GM19025 (cell line): Measurements from ENCODE around the gene MAPK6.

Experiments
- ATAC-seq: cut with Tn5 transposase; IDR thresholded peaks from one replicate; pipeline ENCODE4 v1.9.1; 2021; ENCODE audit warnings: mild to moderate bottlenecking, low read depth, moderate library complexity; ENCODE audit not compliant: unreplicated experiment

Gene MAPK6

DNA sequence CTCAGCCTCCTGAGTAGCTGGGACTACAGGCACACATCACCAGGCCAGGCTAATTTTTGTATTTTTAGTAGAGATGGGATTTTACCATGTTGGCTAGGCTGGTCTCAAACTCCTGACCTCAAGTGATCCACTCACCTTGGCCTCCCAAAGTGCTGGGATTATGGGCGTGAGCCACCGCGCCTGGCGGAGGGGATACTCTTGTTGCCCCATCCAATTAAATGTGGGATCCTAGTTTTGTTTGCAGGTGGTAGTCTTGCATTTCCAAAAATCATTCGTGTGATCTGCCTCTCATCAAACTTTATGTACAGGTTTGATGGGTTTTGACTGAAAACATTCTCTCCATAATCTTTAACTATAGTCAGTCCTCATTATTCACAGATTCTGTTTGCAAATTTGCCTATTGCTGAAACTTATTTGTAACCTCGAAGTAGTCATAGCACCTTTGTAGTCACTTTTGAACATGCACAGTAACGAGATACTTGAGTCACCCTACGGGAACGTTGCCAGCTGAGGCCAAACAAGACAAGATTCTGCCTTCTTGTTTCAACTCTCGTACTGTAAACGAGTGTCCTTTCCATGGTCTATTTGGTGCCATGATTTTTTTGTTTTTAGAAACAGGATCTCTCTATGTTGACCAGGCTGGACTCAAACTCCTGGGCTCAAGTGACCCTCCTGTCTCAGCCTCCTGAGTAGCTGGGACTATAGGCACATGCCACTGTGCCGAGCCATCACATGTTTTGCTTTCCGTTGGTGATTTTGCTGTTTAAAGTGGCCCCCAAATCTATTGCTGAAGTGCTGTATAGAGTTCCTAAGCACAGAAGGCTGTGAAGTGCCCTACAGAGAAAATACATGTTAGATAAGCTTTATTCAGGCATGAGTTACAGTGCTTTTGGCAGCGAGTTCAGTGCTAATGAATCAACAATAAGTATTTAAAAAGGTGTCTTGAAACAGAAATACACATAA, 8.1 kb upstream of the MAPK6 start:
- no peak for ATAC-seq

DNA sequence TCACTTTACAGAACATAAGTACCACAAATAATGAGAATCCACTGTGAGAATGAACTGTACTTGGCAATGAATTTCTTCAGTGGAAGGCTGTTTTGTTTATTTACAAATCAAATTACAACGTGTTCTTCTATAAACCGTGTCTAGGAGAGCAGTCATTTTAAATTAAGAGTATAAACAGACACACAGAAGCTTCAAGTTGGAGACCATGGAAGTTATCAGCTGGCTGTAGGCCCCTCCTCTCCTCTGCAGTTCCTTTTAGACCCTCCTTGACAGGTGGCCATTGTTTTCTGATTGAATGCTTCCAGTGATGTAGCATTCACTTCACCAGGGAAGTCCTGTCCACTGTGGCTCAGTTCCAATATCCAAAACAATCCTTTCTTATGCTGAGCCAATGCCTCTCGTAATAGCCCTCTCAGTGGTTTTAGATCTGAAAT, 7.3 kb upstream of the MAPK6 start:
- no peak for ATAC-seq

DNA sequence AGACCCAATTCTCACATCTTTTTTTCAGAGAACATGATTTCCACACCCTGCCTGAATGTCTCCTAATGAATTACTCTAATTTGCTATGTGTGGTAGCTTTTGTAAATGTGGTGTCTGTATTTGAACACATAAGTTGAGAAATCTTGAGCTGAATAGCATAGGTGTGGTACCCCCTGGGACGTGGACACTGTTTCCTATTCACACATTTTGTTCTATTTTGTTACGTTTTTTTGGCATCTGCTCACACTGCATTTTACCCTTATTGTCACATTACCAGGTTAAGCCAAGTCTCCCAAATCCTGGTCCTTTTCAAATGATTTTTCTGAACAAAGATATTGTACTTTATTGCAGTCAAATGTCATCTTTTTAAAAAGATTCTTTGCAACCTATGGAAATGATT, 6.8 kb upstream of the MAPK6 start:
- no peak for ATAC-seq

DNA sequence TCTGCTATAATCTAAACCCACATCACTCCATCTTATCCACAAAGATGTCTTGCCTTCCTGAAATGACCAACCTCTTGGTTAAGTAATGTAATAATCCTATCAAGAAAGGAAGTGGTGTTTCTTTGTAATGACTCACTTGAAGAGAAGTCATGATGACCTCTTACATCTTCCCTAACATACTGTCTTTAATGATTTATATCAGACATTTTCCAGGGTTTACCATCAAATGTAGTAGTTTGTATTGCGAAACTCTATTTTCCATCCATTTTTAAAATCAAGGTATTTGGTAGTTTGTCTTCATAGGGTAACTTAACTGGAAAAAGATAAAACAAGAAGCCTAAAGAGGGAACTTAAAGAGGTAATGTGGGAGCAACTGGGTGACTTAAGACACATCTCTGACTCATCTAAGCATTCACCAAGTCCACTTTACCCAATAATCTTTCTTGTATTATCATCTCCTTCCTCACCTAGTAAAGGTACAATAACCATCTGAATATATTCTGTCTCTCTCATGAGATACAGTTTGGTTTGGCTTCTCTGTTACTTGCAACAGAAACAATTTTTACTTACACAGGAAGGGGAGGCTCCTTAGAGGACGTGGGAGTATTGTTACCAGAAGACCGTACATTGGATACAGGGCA, 5.7 kb upstream of the MAPK6 start:
- no peak for ATAC-seq

DNA sequence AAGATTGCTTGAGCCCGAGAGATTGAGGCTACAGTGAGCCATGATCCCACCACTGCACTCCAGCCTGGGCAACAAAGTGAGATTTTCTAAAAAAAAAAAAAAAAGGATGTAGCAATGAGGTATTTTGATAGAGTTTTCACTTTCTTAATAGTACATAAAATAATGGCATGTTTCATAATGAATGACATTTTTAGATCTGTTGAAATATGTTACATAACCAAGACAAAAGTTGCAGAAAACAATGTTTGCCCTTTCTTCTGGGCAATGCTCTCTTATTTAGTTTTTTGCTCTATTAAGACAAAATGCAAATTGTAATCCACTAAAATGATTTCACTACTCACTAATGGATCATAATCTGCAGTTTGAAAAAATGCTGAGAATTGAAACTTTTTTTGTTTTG, 4.4 kb upstream of the MAPK6 start:
- ATAC-seq, result no peak

DNA sequence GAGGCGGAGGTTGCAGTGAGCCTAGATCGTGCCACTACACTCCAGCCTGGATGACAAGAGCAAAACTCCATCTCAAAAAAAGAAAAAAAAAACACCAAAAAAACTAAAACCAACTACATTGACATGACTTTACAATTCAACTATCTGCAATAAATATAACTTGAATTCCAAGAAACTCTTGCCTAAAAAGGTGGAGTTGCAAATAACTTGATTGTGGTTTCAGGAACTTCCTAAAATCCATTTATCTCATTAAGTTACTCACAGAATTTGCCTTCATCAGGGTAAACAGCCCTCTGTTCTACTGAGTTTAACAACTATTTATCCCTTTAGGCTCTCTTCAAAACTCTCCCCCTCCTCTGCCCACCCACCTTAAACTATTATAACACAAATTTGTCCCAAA, 2.7 kb upstream of the MAPK6 start:
- no peak for ATAC-seq

DNA sequence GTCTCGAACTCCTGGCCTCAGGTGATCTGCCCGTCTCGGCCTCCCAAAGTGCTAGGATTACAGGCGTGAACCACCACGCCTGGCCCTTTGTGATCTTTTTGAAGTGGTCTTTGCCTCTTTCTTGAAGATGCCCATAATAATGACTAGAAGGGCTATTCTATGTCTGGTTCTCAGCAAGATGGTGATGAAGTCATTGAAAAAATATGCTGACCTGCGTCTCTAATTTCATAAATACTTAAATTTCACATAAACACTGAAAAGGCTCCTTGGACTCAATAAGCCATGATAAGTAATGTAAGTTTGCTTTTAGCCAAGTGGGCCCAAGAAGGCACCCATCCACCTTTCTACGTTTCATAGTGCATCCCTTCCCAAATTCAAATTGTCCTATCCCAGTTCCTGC, 775 bp upstream of the MAPK6 start:
- no peak for ATAC-seq

DNA sequence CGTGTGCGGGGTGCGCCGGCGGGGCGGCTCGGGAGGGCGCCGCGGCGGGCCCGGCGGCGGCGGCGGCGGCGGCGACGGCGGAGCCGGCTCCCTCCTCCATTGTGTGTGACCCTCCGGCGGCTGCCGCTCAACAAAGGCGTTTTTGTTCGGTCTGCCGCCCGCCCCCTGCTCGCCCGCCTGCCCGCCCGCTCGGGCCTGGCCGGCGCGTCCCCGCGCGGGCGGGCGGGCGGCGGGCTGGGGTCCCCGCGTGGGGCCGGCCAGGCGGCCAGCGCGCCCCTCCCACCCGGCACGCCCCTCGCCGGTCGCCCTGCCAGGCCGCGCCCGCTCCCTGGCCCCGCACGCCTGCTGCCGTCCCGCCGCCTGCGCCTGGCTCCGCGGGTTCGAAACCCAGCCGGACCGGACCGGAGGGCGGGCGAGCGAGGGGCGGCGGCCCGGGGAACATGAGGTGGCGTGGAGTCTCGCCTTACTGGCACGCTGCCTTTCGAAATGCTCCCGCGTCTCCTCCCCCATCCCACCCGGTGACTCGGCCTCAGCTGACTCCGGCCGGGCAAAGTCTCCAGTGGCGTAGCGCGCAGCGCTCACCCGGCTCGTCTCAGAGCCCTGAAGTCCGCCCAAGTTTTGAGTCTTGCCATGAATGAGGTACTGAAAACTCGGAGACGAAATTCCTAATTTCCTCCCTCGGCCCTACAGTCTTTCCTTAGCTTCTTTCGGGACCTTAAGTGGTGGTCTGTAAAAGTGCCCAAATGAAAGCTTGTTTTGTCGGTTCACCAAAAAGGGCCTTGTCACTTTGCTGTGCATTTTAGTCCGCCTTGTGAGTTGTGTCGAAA, 588 bp downstream of the MAPK6 start:
- ATAC-seq, result peak; percentile 52

DNA sequence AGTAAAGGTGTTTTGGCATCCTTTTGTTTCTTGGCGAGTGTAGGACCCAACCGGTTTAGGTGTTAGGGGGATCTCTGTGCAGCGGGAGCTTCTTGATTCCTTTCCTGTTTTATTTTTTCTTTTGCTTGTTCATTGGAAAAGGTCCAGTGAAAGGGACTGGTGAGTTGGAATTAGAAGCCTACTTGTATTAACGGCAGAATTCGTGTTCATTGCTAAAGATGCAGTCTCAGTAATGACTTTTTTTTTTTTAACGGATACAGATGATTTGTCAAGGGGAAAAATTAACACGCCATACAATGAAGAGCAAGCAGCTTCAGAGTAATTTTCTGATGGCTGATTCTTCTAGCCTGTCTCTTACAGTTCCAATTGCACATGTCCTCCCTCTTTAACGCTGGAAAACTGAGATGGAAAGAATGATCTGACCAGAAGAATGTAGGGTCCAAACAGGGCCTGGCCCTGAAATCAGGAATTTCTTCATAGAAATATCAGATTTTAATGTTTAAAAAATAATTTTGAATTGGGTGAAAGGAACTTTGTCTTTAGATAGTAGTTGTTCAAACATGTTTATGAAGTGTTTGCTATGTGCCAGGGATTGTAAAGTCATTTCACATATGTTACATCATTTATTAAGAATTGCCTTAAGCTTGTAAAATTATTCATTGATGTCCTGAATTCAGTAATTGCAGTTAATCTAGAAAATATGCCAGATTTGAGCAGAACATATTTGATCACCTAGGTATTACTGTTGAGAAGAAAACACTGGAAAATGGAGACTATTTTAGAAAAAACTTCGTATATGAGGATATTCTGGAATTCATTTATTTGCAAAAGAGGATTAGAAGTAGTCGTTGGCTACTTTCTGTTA, 1.4 kb downstream of the MAPK6 start:
- no peak for ATAC-seq

DNA sequence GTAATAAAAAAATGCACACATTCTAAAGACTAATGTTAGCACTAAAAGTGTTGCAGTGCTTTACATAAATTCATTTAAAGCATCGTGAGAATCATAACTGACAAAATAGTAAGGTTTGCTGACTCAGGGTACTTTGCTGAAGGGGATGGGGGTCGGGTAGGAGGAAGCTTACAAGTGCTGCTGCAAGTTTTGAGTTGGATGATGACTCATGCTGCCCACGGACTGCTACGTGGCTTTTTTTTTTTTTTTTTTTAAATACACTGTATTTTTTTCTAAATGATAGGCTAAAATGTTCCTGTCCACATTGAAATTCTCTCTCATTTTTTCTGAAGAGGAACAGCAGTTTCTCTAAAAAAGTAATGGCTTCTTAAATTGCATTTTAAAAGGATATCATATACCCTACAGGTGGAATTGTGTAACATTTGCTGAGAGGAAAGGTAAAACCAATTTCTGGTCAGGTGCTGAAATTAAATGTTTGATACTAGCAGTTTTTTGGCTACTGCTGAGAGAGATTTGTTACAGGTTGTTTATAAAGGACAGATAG, 2.2 kb downstream of the MAPK6 start:
- no peak for ATAC-seq

DNA sequence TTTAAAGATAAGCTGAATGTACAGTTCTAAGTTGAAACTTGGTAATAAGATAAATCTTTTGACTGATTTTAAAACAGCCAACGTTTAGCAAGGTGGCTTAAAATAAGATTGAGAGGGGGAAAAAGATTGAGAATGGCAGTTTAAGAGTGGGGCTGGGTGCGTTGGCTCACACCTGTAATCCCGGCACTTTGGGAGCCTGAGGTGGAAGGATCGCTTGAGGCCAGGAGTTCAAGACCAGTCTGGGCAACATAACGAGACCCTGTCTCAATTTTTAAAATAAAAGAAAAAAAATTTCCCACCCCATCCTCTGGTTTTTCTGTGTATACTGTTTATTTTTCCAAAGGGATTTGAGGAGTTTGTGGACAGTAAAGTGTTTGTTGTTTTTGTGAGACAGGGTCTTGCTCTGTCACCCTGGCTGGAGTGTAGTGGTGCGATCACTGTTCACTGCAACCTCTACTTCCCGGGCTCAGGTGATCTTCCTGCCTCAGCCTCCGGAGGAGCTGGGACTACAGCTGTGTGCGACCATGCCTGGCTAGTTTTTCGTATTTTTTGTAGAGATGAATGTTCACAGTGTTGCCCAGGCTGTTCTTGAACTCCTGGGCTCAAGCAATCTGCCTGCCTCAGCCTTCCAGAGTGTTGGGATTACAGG, 3.0 kb downstream of the MAPK6 start:
- no peak for ATAC-seq

DNA sequence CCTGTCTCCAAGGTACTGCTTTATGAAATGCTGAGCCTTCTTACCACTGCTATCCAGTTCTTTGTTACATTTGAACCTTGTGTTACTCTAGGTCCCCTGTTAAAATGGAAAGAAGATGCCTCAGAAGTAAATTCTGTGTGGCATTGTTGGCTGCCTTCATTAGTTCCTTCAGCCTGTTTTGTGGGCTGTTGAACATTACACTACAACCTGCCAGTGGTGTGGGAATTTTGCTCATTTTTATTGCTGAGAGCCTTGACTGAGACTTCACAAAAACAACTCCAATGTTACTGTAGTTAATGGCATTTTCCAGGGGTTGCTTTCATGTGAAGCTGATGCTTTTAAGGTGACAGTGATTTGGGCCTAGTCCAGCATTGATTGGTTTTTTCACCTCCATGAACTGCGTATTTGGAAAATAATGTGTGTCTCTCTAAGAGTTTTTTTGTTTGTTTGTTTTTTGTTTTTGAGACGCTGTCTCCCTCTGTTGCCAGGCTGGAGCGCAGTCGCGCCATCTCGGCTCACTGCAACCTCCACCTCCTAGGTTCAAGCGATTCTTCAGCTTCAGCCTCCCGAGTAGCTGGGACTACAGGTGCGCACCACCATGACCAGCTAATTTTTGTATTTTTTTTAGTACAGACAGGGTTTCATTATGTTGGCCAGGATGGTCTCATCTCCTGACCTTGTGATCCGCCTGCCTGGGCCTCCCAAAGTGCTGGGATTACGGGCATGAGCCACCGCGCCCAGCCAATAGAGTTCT, 4.3 kb downstream of the MAPK6 start:
- ATAC-seq, result no peak

DNA sequence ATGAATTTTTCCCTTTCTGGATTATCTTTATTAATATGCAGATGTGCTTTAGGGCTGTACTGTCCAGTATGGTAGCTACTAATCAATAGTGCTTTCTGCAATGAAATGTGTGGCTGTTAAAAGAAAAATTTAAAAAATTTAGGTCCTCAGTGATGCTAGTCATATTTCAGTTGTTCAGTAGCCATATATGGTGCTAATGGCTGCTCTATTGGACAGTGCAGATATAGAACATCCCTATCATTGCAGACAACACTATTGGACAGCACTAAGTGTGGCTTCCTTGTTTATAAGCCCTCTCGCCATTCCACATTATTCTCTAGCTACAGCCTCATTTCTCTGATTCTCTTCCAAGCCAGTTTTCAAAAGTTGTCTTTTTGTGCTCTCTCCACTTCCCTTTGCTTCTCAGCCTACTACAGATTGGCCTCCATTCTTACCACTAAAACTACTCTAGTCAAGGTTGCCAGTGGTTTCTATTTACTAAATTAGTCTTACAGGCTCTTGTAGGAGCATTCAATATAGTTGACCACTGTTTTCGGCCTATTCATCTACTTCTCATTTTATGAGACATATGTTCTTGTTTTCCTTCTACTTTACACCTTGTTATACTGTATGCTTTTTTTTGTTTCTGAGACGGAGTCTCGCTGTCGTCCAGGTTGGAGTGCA, 9.5 kb downstream of the MAPK6 start:
- peak; percentile 43 for ATAC-seq

DNA sequence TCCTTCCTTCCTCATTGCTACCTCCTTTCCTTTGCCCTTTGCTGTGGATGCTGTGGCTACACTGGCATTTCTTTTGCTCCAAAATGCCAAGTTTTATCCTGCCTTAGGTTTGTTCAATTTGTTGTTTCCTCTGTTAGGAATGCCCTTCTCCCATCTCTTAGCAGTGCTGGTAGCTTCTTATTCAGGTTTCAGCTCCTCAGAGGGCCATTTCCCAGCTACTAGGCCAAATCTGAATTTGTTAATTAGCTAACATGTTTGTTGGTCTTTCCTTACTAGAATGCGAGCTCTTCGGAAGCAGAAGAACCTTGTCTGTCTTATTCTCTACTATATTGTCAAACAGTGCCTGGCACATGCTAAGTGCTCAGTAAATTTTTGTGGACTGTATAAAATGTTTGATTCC, 11.0 kb downstream of the MAPK6 start:
- ATAC-seq, result no peak

DNA sequence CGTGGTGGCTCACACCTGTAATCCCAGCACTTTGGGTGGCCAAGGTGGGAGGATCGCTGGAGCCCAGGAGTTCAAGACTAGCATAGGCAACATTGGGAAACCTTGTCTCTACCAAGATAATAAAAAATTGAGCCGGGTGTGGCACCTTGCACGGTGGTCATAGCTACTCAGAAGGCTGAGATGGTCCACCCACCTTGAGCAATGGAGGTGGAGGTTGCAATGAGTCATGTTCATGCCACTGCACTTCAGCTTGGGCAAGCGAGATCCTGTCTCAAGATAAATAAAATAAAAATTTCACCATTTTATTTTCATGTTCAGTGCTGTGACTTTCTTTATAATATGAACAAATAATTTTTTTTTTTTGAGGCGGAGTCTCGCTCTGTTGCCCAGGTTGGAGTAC, 12.5 kb downstream of the MAPK6 start:
- no peak for ATAC-seq

DNA sequence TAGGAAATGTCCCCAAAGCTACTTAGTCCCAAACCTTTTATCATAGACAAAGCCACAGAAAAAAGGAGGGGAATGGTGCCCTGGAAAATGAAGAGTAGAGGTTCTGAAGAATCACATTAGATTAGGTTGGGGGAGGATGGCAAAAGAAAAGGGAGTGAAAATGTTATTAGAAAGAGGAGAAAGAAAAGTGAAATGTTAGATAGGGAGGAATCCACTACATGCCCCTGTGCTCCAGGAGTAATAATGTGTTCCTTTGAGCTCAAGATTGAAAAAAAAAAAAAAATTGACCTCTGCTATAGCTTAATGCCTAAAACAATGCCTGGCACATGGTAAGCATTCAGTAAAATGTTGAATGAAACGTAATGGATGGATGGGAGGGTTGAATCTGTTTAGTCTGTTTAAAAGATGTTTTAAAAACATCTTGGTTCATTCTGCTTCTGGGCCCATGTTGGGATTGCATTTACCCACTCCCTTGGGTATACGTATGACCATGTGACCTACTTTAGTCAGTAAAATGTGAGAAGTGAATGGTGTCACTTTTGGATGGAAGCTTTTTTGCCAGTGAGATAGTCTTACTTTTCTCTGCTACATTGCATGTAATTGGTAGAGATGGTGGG, 19.0 kb downstream of the MAPK6 start:
- no peak for ATAC-seq

DNA sequence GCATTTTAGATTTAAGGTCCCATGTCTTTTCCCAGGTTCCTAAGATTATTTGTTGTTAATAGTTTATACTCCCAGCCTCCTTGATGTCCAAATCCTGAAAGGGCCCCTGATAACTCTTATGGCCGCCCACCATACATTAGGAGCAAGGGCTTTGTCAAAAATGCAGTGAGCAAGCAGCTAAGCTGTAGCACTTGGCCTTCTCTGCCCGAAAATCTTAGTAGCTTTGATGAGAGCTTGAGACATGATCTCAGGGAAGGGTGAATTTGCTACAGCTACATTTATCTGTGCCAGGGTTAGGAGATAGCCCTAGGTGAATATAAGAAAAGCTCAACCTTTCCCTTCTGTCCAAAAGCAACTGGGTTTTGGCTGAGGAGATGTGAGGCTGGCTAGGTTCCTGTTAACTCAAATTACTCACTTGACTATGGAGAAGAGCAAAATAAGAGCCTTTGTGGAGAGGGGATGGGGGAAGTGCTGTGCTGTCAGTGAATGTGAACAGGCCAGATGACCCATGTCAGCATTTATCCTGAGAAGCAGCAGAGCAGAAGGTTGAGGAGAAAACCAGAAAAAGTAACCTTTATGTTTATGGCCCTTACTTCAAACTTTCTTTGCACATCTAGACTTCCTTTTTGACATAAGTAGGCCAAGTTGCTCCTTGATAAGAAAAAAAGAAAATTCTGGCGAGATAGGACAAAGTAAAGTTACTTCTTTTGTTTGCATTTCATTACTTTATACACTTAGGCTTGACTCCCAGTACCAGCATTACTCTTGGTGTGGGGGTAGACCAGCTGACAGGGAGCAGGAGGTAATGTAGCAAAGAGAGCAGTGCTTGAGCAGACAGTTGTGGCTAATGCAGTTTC, 21.1 kb downstream of the MAPK6 start:
- ATAC-seq, result no peak
